ENCODE results near the gene COL8A1. TPM values are rescaled to one million over a fixed set of nuclear protein-coding genes. Genes with fewer than 3 reads are reported as not detected.
A peak's percentile ranks its signal among the peaks of the same experiment; 100 is the strongest.

Gene COL8A1
- total RNA-seq, 2 donors from 2014 or later = 19.4 to 35.8 TPM

DNA sequence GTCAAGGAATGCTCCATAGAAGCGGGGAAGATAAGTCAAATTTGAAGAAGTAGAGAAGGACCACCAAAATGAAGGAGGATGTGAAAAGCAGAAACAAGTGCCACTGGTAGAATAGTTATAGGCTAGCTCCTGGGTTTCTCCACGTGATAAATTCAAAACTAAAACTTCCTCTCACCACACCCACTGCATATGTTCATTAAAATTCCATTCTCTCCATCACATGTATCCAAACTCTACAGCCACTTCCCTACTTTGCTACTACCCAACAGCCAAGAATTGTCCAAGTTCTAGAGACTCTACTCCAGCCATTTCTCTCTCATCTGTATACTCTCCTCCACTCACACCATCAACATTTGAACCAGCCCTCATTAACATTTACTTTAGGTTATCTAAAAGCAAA lies 60.5 kb downstream of the COL8A1 start:
- intact Hi-C loops (cut with DNase I) = no loop called here
- ATAC-seq (no peak), DNase-seq (no peak)

DNA sequence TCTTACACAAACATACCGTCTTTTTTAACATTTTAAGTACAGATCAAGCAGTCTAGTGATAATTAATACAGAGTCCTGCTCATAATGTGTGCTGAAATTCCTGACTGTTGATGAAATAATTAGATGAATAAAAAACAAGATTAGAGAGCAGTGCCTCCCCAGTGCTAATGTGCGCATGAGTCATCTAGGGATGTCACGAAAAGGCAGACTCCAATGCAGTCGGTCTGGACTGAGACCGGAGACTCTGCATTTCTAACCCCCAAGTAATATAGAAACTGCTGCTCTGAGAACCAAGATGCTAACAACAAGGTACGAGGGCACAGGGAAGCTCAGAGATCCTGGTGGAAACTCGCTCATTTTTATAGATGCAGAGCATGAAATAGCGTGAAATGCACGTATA lies 61.4 kb downstream of the COL8A1 start:
- intact Hi-C loops (cut with DNase I) = no loop called here
- ATAC-seq = peak; percentile 34 to 88
- no peak for DNase-seq

GRCh38 chr3:99700631-99701268 lies 62.4 kb downstream of the COL8A1 start:
- DNase-seq (no peak), ATAC-seq (peak in 1 of 2 donors; percentile 79)
- intact Hi-C loops (cut with DNase I) = no loop called here

GRCh38 chr3:99702953-99703943 lies 64.9 kb downstream of the COL8A1 start:
- ATAC-seq = peak in 1 of 2 donors; percentile 53
- DNase-seq = no peak
- intact Hi-C loops (cut with DNase I) = no loop called here

GRCh38 chr3:99704417-99704816 lies 66.0 kb downstream of the COL8A1 start:
- ATAC-seq (no peak), DNase-seq (no peak)
- intact Hi-C loops (cut with DNase I) = no loop called here

- no peak for DNase-seq
- no peak for ATAC-seq
- intact Hi-C loops (cut with DNase I) = no loop called here
Observed at GRCh38 chr3:99706410-99706809, 68.0 kb downstream of the COL8A1 start.

GRCh38 chr3:99708207-99708745 lies 69.9 kb downstream of the COL8A1 start:
- DNase-seq (no peak), ATAC-seq (peak; percentile 75 to 78)
- intact Hi-C loops (cut with DNase I) = no loop called here

- intact Hi-C loops (cut with DNase I) = no loop called here
- ATAC-seq (peak in 1 of 2 donors; percentile 6), DNase-seq (no peak)
Observed at GRCh38 chr3:99709686-99710085, 71.3 kb downstream of the COL8A1 start.

- intact Hi-C loops (cut with DNase I) = no loop called here
- ATAC-seq (no peak), DNase-seq (no peak)
Observed at GRCh38 chr3:99710094-99710493, 71.7 kb downstream of the COL8A1 start.

DNA sequence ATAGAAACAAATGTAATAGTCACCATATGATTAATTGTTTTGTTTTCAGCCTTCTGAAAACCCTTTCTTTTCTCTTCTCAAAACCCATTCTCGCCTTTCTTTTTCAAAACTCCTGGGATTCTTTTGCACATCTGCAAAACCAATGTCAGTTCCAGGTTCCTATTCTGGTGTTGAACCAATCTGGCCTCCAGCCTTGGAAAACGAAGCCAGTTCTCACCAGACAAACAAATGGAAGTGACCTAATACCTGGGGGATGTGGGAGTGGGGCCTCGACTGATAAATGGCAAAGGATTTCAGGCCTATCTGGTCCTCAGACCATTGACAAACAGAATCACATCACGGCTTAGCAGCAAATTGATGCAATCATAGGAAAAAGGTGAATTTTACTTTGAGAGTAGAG lies 73.0 kb downstream of the COL8A1 start:
- DNase-seq (no peak), ATAC-seq (no peak)
- intact Hi-C loops (cut with DNase I) = no loop called here

GRCh38 chr3:99712291-99712954 lies 74.0 kb downstream of the COL8A1 start:
- no peak for ATAC-seq
- intact Hi-C loops (cut with DNase I) = no loop called here

GRCh38 chr3:99713440-99713839 lies 75.0 kb downstream of the COL8A1 start:
- intact Hi-C loops (cut with DNase I) = no loop called here
- ATAC-seq (no peak), DNase-seq (no peak)

More at GRCh38 chr3:99712291-99712954, 74.0 kb downstream of the COL8A1 start:
- no peak for DNase-seq

DNA sequence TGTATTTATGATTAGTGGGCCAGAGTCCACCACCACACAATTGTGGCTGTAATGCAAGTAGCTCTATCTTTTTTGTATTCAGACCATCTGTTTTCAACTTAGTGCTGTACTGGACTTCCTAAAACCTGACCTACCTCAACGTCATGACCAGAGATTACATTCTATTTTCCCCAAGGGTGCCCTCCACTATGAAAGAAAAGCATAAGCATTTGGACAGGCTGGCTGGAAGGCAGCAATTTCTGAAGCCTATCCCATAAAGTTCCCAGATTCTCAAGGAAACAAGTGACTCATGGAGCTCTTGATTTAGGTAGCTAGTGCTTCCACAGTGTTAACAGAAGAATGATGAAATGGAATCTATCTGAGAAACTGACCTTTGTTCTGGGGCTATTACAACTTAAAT lies 75.8 kb downstream of the COL8A1 start:
- DNase-seq (no peak), ATAC-seq (peak in 1 of 2 donors; percentile 45)
- intact Hi-C loops (cut with DNase I) = no loop called here

DNA sequence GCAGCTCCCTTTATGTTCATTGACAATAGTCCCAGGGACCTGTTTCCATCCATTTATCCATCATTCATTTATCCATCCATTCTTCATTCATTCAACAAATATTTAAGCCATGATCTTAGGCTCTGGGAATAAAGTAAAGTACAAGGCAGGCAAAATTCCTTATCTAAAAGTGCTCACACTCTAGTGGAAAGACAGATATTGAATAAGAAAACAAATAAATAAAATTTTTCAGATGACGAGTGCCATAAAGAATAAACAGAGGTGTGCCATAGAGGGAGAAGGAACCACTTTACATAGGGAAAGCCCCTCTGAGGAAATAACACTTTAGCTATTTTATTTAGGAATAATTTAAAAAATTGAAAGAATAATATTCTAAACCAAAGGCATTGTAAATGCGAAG lies 76.2 kb downstream of the COL8A1 start:
- intact Hi-C loops (cut with DNase I) = no loop called here
- no peak for ATAC-seq
- no peak for DNase-seq

DNA sequence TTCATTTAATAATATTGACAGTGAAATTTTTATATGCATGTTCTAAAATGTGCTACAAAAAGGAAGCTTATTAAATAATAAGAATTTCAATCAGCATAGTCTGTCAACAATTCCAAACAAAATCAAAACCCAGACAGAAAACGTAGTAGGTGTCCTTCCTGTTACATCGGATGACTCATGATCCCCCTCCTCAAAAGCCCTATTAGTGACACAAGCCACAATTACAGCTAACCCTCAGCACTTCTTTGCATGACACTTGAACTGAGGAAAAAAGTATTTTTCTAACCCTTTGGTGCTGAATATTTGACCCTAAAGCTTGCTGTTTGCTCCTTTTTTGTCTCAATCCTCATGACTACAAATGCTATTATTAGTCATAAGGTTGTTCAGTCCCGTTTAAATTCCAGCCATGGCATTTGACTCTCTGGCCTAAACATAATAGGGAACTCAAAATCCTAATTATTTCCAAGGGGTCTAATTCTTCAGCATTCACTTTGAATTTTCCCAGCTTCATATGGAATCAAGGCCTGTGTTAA lies 78.1 kb downstream of the COL8A1 start:
- intact Hi-C loops (cut with DNase I) = no loop called here
- DNase-seq (no peak), ATAC-seq (no peak)

- ATAC-seq = peak in 1 of 2 donors; percentile 64
- intact Hi-C loops (cut with DNase I) = no loop called here
- DNase-seq = peak; percentile 44
Observed at GRCh38 chr3:99720985-99721632, 82.7 kb downstream of the COL8A1 start.

GRCh38 chr3:99721633-99722007 lies 83.2 kb downstream of the COL8A1 start:
- intact Hi-C loops (cut with DNase I) = no loop called here
- DNase-seq (no peak), ATAC-seq (no peak)

GRCh38 chr3:99724276-99724675 lies 85.9 kb downstream of the COL8A1 start:
- ATAC-seq (no peak), DNase-seq (no peak)
- intact Hi-C loops (cut with DNase I) = no loop called here

- ATAC-seq (no peak), DNase-seq (no peak)
- intact Hi-C loops (cut with DNase I) = no loop called here
Observed at GRCh38 chr3:99730870-99731269, 92.5 kb downstream of the COL8A1 start.

Measured in left cardiac atrium (tissue), 4 donors.